GM19351 (cell line): ENCODE data around the gene INAVA.

Experiments used
- ATAC-seq: cut with Tn5 transposase; IDR thresholded peaks from one replicate; pipeline ENCODE4 v1.9.1; 2021; ENCODE audit warnings: mild to moderate bottlenecking, moderate library complexity; ENCODE audit not compliant: unreplicated experiment

Gene INAVA

GRCh38 chr1:200894712-200895442 lies at the start of gene INAVA:
TSS of gene INAVA (plus strand) at chr1:200894900. CDS start at chr1:200898401, 3,501 bp downstream.
- ATAC-seq: no peak

- ATAC-seq: no peak
Measured at GRCh38 chr1:200845360-200845759, 49.3 kb upstream of the INAVA start.

GRCh38 chr1:200846398-200846797 lies 48.3 kb upstream of the INAVA start:
- ATAC-seq: no peak

- no peak for ATAC-seq
Measured at GRCh38 chr1:200849430-200849829, 45.3 kb upstream of the INAVA start.

GRCh38 chr1:200850554-200850953 lies 44.1 kb upstream of the INAVA start:
- no peak for ATAC-seq

- ATAC-seq: no peak
Measured at GRCh38 chr1:200856716-200857357, 37.9 kb upstream of the INAVA start.

GRCh38 chr1:200857804-200858203 lies 36.9 kb upstream of the INAVA start:
- ATAC-seq: no peak

GRCh38 chr1:200861937-200862647 lies 32.6 kb upstream of the INAVA start:
- ATAC-seq: peak; percentile 27

GRCh38 chr1:200862713-200863415 lies 31.8 kb upstream of the INAVA start:
- ATAC-seq: no peak

GRCh38 chr1:200866116-200866515 lies 28.6 kb upstream of the INAVA start:
- no peak for ATAC-seq

- peak; percentile 81 for ATAC-seq
Measured at GRCh38 chr1:200866521-200866920, 28.2 kb upstream of the INAVA start.

- peak; percentile 7 for ATAC-seq
Measured at GRCh38 chr1:200867018-200867811, 27.5 kb upstream of the INAVA start.

- no peak for ATAC-seq
Measured at GRCh38 chr1:200869376-200869752, 25.3 kb upstream of the INAVA start.

- peak; percentile 42 for ATAC-seq
Measured at GRCh38 chr1:200869753-200870391, 24.8 kb upstream of the INAVA start.

GRCh38 chr1:200872446-200873115 lies 22.1 kb upstream of the INAVA start, which contains the start of gene GPR25:
TSS of gene GPR25 (plus strand) at chr1:200872981. CDS start at chr1:200873038, 57 bp downstream.
- no peak for ATAC-seq

- ATAC-seq: no peak
Measured at GRCh38 chr1:200873116-200873670, 21.5 kb upstream of the INAVA start.

GRCh38 chr1:200873671-200874397 lies 20.9 kb upstream of the INAVA start:
- ATAC-seq: no peak

- no peak for ATAC-seq
Measured at GRCh38 chr1:200874694-200875093, 20.0 kb upstream of the INAVA start.
